Suprapubic skin (tissue), 3 donors: Measurements from ENCODE around the gene EYA2.

Experiments used
- CTCF ChIP-seq, 2 donors: fragments of 200-600 bp in 1 of 2; fragments of 450-650 bp in 1 of 2; sonication (generic) in 1 of 2; IDR thresholded peaks; one replicate each; pipeline ENCODE4 v1.5.1; 2016 to 2019; ENCODE audit warnings: antibody characterized with exemption in 2 of 2, mild to moderate bottlenecking in 1 of 2, moderate library complexity in 1 of 2
- EP300 ChIP-seq: sonication (generic); formaldehyde crosslinking; IDR thresholded peaks from one replicate; pipeline ENCODE4 v1.6.1; 2017; ENCODE audit warnings: antibody characterized with exemption
- POLR2A ChIP-seq, 2 donors: fragments of 450-650 bp; IDR thresholded peaks; one replicate each; pipeline ENCODE4 v1.6.1; 2017; ENCODE audit warnings: antibody characterized with exemption in 2 of 2, mild to moderate bottlenecking in 2 of 2, moderate library complexity in 2 of 2

- TF ChIP-seq CTCF (IDR thresholded peaks at IDR 0.05) (no peak), EP300 (no peak), POLR2A (IDR thresholded peaks at IDR 0.05) (no peak)
These were observed 179.3 kb downstream of the EYA2 start for GRCh38 chr20:47073766-47074475.
